GM23338 (cell line): ENCODE results near the gene SUPT5H. TPM values are rescaled to one million over a fixed set of nuclear protein-coding genes. Genes with fewer than 3 reads are reported as not detected.

Source experiments
- ATAC-seq: fragments of 200-7000 bp; cut with Tn5 transposase; 3 replicates; pipeline ENCODE4 v1.9.1; 2020
- DNase-seq: peaks from one replicate; pipeline ENCODE4 v3.0.0-alpha.2; 2015; ENCODE audit warnings: low spot score
- H2AFZ ChIP-seq: fragments of 200-600 bp; sonication (generic); 2 replicates; pipeline ENCODE4 v1.8.0; 2016; ENCODE audit warnings: antibody characterized with exemption, mild to moderate bottlenecking, moderate library complexity
- H3F3A ChIP-seq: fragments of 200-600 bp; sonication (generic); replicated peaks from 2 replicates; pipeline ENCODE4 v1.8.0; 2017; ENCODE audit warnings: antibody characterized with exemption, mixed run types, low read depth
- H3K27ac ChIP-seq: fragments of 200-600 bp; sonication (generic); 2 replicates; pipeline ENCODE4 v1.6.1; 2016; ENCODE audit warnings: low read depth
- H3K27me3 ChIP-seq: fragments of 200-600 bp; sonication (generic); 2 replicates; pipeline ENCODE4 v1.8.0; 2016; ENCODE audit warnings: mild to moderate bottlenecking, mixed run types, moderate library complexity; ENCODE audit not compliant: insufficient read depth
- H3K36me3 ChIP-seq: fragments of 200-600 bp; sonication (generic); 2 replicates; pipeline ENCODE4 v1.8.0; 2016; ENCODE audit warnings: mild to moderate bottlenecking; ENCODE audit not compliant: insufficient read depth
- H3K4me1 ChIP-seq: fragments of 200-600 bp; sonication (generic); 2 replicates; pipeline ENCODE4 v1.8.0; 2016; ENCODE audit warnings: mild to moderate bottlenecking, moderate library complexity; ENCODE audit not compliant: insufficient read depth
- H3K4me2 ChIP-seq: fragments of 200-600 bp; sonication (generic); 2 replicates; pipeline ENCODE4 v1.7.1; 2017; ENCODE audit warnings: mixed run types
- H3K4me3 ChIP-seq: fragments of 200-600 bp; sonication (generic); 2 replicates; pipeline ENCODE4 v1.6.1; 2016; ENCODE audit warnings: mixed run types
- H3K79me2 ChIP-seq: fragments of 200-600 bp; sonication (generic); replicated peaks from 2 replicates; pipeline ENCODE4 v1.8.0; 2017; ENCODE audit warnings: mild to moderate bottlenecking; ENCODE audit not compliant: insufficient read depth
- H3K9me2 ChIP-seq: fragments of 200-600 bp; sonication (generic); 2 replicates; pipeline ENCODE4 v1.8.0; 2017; ENCODE audit not compliant: insufficient read depth
- H4K20me1 ChIP-seq: fragments of 200-600 bp; sonication (generic); replicated peaks from 2 replicates; pipeline ENCODE4 v1.8.0; 2017; ENCODE audit warnings: mild to moderate bottlenecking; ENCODE audit not compliant: insufficient read depth
- H3K27ac Mint-ChIP-seq: 2 replicates; pipeline ENCODE4 v1.8.0; 2020; ENCODE audit warnings: inconsistent platforms, mild to moderate bottlenecking, moderate library complexity, mixed read lengths
- H3K27me3 Mint-ChIP-seq: 3 replicates; pipeline ENCODE4 v1.8.0; 2022; ENCODE audit warnings: low read depth, mild to moderate bottlenecking, moderate library complexity, mixed read lengths, inconsistent platforms; ENCODE audit not compliant: insufficient read depth, poor library complexity
- H3K36me3 Mint-ChIP-seq: 3 replicates; pipeline ENCODE4 v1.8.0; 2021; ENCODE audit warnings: low read depth, mild to moderate bottlenecking, inconsistent platforms, moderate library complexity, mixed read lengths
- H3K4me1 Mint-ChIP-seq: 3 replicates; pipeline ENCODE4 v1.8.0; 2020; ENCODE audit warnings: mild to moderate bottlenecking, inconsistent platforms, mixed read lengths
- H3K4me3 Mint-ChIP-seq: 3 replicates; pipeline ENCODE4 v1.8.0; 2021; ENCODE audit warnings: moderate library complexity, mild to moderate bottlenecking, inconsistent platforms, mixed read lengths
- H3K9me3 Mint-ChIP-seq: 3 replicates; pipeline ENCODE4 v1.8.0; 2020; ENCODE audit warnings: moderate library complexity, mild to moderate bottlenecking, inconsistent platforms, mixed read lengths
- CREB1 ChIP-seq: fragments of 250-450 bp; sonication (Bioruptor Pico); IDR thresholded peaks from 2 replicates; pipeline ENCODE4 v1.5.0; 2020; ENCODE audit warnings: low read depth, mild to moderate bottlenecking, moderate library complexity
- EZH2 ChIP-seq: fragments of 200-600 bp; sonication (generic); IDR thresholded peaks from one replicate; pipeline ENCODE4 v1.8.0; 2017; ENCODE audit warnings: antibody characterized with exemption, mild to moderate bottlenecking, low read depth; ENCODE audit not compliant: unreplicated experiment
- EZH2phosphoT487 ChIP-seq: fragments of 200-600 bp; sonication (generic); IDR thresholded peaks from one replicate; pipeline ENCODE4 v1.8.1; 2018; ENCODE audit warnings: antibody characterized with exemption; ENCODE audit not compliant: unreplicated experiment
- JUNB ChIP-seq: IDR thresholded peaks from one replicate; pipeline ENCODE4 v1.6.1; 2016; ENCODE audit warnings: antibody characterized with exemption; ENCODE audit not compliant: unreplicated experiment
- NANOG ChIP-seq: IDR thresholded peaks from 2 replicates; pipeline ENCODE4 v1.6.1; 2016; ENCODE audit warnings: antibody characterized with exemption, borderline replicate concordance
- POLR2AphosphoS5 ChIP-seq: IDR thresholded peaks from 2 replicates; pipeline ENCODE4 v1.6.1; 2016; ENCODE audit warnings: antibody characterized with exemption, low read depth
- STAT1 ChIP-seq: IDR thresholded peaks from one replicate; pipeline ENCODE4 v1.6.1; 2016; ENCODE audit warnings: antibody characterized with exemption; ENCODE audit not compliant: unreplicated experiment
- ZNF114 ChIP-seq: fragments of 250-450 bp; sonication (Bioruptor Pico); IDR thresholded peaks from 2 replicates; pipeline ENCODE4 v1.5.0; 2020; ENCODE audit warnings: mild to moderate bottlenecking, moderate library complexity
- polyA plus RNA-seq: library from polyadenylated mRNA; unstranded; fragments of >200 nt; fragmentation: Nextera tagmentation; extraction: Ambion mirVana; gene quantifications from 2 replicates; pipeline ENCODE4 v1.2.1, GENCODE V29; 2016
- total RNA-seq: library from RNA; depleted of rRNA; stranded (reverse); fragments of >200 nt; shearing (Covaris generic); gene quantifications from 2 replicates; pipeline ENCODE4 v1.2.3, GENCODE V29; 2014
- TF ChIP-seq, protein P1 (sequence below), 2 experiments: fragments of 200-600 bp in 1 of 2; sonication (generic) in 1 of 2; conservative IDR thresholded peaks; 2 replicates each; pipeline versions ENCODE4 v1.5.1 to v1.6.1; 2016 to 2017; ENCODE audit warnings: antibody characterized with exemption in 2 of 2, low read depth in 2 of 2, mild to moderate bottlenecking in 2 of 2, moderate library complexity in 1 of 2
- TF ChIP-seq, protein P2 (sequence below): IDR thresholded peaks from one replicate; pipeline ENCODE4 v1.6.1; 2018; ENCODE audit warnings: antibody characterized with exemption; ENCODE audit not compliant: unreplicated experiment
- TF ChIP-seq, protein P3 (sequence below): IDR thresholded peaks from 2 replicates; pipeline ENCODE4 v1.6.1; 2016; ENCODE audit warnings: antibody characterized with exemption

SUPT5H gene
- total and polyA plus RNA-seq, 2 experiments from 2014 or later, result 108 to 150 TPM

DNA sequence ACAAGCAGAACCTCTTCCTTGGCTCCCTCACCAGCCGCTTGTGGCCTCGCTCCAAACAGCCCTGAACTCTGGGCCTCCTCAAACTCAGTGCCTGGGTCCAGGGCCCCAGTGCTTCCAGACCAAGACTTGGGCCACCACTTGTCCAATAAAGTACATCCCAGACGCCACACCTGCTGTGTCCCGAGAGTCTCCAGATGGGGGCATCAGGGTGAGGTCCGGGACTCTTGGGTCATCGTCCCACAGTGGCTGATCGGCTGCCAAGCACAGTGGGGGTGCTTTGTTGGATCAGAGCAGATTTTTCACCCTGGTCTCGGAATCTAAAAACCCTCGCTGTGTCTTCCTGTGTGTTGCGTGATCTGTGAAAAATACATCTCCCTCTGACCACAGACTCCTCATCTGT, 44.4 kb downstream of the SUPT5H start:
- Histone ChIP-seq H4K20me1 (no peaks in the 10 kb centered on the region; the same call in none of the 2 replicates), H3F3A (0 out of 2 replicates have a peak, but pooled peaks cover 8% of the 10 kb centered on the region), H3K4me3 (no peak overlapping the region), H3K4me2 (no peak overlapping the region), H3K9me2 (no peaks in the 10 kb centered on the region), H3K27ac (no peak overlapping the region), H3K36me3 (peaks cover 34% of the 10 kb centered on the region; the same call in 1 of the 2 replicates), H3K4me1 (peaks cover 9% of the 10 kb centered on the region; the same call in 1 of the 2 replicates), H3K27me3 (no peaks in the 10 kb centered on the region), H2AFZ (no peak overlapping the region), H3K79me2 (no peaks in the 10 kb centered on the region)
- H3K36me3 Mint-ChIP-seq, result peaks cover 58% of the 10 kb centered on the region
- no peak overlapping the region for H3K4me3 Mint-ChIP-seq
- ATAC-seq (no peak), DNase-seq (peak; percentile 33)
- peaks cover 7% of the 10 kb centered on the region for H3K4me1 Mint-ChIP-seq
- no peak overlapping the region for H3K27ac Mint-ChIP-seq
- peaks cover 14% of the 10 kb centered on the region for H3K27me3 Mint-ChIP-seq
- TF ChIP-seq, protein P1, sequence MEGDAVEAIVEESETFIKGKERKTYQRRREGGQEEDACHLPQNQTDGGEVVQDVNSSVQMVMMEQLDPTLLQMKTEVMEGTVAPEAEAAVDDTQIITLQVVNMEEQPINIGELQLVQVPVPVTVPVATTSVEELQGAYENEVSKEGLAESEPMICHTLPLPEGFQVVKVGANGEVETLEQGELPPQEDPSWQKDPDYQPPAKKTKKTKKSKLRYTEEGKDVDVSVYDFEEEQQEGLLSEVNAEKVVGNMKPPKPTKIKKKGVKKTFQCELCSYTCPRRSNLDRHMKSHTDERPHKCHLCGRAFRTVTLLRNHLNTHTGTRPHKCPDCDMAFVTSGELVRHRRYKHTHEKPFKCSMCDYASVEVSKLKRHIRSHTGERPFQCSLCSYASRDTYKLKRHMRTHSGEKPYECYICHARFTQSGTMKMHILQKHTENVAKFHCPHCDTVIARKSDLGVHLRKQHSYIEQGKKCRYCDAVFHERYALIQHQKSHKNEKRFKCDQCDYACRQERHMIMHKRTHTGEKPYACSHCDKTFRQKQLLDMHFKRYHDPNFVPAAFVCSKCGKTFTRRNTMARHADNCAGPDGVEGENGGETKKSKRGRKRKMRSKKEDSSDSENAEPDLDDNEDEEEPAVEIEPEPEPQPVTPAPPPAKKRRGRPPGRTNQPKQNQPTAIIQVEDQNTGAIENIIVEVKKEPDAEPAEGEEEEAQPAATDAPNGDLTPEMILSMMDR (conservative IDR thresholded peaks at IDR 0.05; ENCODE audit: low read depth in 2 of 2), result peak in 1 of 2 experiments; percentile 18; a peak in 2 of 4 replicates
- no peak for TF ChIP-seq EZH2phosphoT487
- TF ChIP-seq, protein P2, sequence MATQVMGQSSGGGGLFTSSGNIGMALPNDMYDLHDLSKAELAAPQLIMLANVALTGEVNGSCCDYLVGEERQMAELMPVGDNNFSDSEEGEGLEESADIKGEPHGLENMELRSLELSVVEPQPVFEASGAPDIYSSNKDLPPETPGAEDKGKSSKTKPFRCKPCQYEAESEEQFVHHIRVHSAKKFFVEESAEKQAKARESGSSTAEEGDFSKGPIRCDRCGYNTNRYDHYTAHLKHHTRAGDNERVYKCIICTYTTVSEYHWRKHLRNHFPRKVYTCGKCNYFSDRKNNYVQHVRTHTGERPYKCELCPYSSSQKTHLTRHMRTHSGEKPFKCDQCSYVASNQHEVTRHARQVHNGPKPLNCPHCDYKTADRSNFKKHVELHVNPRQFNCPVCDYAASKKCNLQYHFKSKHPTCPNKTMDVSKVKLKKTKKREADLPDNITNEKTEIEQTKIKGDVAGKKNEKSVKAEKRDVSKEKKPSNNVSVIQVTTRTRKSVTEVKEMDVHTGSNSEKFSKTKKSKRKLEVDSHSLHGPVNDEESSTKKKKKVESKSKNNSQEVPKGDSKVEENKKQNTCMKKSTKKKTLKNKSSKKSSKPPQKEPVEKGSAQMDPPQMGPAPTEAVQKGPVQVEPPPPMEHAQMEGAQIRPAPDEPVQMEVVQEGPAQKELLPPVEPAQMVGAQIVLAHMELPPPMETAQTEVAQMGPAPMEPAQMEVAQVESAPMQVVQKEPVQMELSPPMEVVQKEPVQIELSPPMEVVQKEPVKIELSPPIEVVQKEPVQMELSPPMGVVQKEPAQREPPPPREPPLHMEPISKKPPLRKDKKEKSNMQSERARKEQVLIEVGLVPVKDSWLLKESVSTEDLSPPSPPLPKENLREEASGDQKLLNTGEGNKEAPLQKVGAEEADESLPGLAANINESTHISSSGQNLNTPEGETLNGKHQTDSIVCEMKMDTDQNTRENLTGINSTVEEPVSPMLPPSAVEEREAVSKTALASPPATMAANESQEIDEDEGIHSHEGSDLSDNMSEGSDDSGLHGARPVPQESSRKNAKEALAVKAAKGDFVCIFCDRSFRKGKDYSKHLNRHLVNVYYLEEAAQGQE, result no peak
- no peak for TF ChIP-seq STAT1
- TF ChIP-seq POLR2AphosphoS5, result no peak
- TF ChIP-seq ZNF114, result no peak
- TF ChIP-seq NANOG, result no peak
- no peaks in the 10 kb centered on the region for H3K9me3 Mint-ChIP-seq

DNA sequence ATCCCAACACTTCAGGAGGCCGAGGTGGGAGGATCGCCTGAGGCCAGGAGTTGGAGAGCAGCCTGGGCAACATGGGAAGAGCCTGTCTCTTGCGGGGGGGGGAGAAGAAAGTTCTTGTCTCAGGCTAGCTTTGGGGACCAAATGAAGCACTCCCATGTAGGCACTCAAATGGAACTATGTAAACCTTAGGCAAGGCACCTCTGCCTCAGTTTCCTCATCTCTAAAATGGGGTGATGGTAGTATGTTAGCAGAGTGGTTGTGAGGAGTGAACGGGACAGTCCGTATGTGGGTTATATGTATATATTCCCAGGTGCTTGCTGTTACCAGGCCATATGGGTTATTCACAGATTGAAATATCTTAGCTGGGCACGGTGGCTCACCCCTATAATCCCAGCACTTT, 46.8 kb downstream of the SUPT5H start:
- Mint-ChIP-seq H3K9me3 (no peaks in the 10 kb centered on the region), H3K36me3 (peaks cover 40% of the 10 kb centered on the region), H3K27me3 (peaks cover 20% of the 10 kb centered on the region), H3K4me1 (peaks cover 10% of the 10 kb centered on the region), H3K27ac (no peak overlapping the region), H3K4me3 (no peak overlapping the region)
- Histone ChIP-seq H3K79me2 (no peaks in the 10 kb centered on the region), H3F3A (0 out of 2 replicates have a peak, but pooled peaks cover 8% of the 10 kb centered on the region), H3K4me1 (peaks cover 13% of the 10 kb centered on the region; the same call in 1 of the 2 replicates), H3K9me2 (no peaks in the 10 kb centered on the region), H3K36me3 (peaks cover 29% of the 10 kb centered on the region; the same call in 1 of the 2 replicates), H4K20me1 (no peaks in the 10 kb centered on the region; the same call in 1 of the 2 replicates), H2AFZ (no peak overlapping the region), H3K27ac (no peak overlapping the region), H3K27me3 (peaks cover 6% of the 10 kb centered on the region; the same call in 1 of the 2 replicates), H3K4me3 (no peak overlapping the region), H3K4me2 (no peak overlapping the region)
- DNase-seq (no peak), ATAC-seq (no peak)
- TF ChIP-seq JUNB, result no peak
- no peak for TF ChIP-seq STAT1
- no peak for TF ChIP-seq EZH2phosphoT487
- no peak for TF ChIP-seq NANOG
- TF ChIP-seq, protein P2, result no peak
- TF ChIP-seq CREB1, result no peak
- TF ChIP-seq EZH2, result no peak
- no peak for TF ChIP-seq POLR2AphosphoS5
- TF ChIP-seq, protein P3, sequence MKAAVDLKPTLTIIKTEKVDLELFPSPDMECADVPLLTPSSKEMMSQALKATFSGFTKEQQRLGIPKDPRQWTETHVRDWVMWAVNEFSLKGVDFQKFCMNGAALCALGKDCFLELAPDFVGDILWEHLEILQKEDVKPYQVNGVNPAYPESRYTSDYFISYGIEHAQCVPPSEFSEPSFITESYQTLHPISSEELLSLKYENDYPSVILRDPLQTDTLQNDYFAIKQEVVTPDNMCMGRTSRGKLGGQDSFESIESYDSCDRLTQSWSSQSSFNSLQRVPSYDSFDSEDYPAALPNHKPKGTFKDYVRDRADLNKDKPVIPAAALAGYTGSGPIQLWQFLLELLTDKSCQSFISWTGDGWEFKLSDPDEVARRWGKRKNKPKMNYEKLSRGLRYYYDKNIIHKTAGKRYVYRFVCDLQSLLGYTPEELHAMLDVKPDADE, result no peak
